GM12892 (cell line): ENCODE data around the gene SIX2.

Source experiments
- DNase-seq: peaks from one replicate; pipeline ENCODE4 v3.0.0; 2011; ENCODE audit not compliant: insufficient read length
- FAIRE-seq: peaks from 2 replicates; lab custom pipeline; 2011; peaks lifted over from hg19 to GRCh38; lab: Jason Lieb, UNC
- POLR2A ChIP-seq: IDR thresholded peaks from 2 replicates; pipeline ENCODE4 v1.6.1; 2011; ENCODE audit warnings: low read depth, low read length, control low read depth
- POLR2AphosphoS5 ChIP-seq: IDR thresholded peaks from 2 replicates; pipeline ENCODE4 v1.6.1; 2011; ENCODE audit warnings: low read depth, low read length, control low read depth
- TAF1 ChIP-seq: IDR thresholded peaks from 2 replicates; pipeline ENCODE4 v1.6.1; 2011; ENCODE audit warnings: low read depth, mild to moderate bottlenecking, control low read depth, low read length, borderline replicate concordance

SIX2 gene

DNA sequence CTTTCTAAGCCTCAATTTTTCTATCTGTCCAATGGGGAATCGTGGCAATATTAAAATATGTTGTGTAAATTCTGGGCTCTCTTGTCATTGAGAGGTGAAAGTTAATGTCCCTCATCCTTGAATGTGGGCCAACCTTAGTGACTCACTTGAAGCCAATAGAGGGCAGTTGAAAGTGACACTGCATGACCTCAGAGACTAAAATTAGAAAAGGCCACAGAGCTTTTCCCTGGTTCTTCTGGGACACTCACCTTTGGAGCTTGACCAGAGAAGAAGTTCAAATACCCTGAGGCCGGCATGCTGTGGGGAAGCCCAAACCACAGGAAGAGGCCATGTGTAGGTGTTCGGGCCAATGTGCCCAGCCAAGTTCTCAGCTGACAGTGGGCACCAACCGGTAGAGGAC lies 24.1 kb upstream of the SIX2 start:
- TF ChIP-seq POLR2A: no peak
- no peak for FAIRE-seq
- no peak for DNase-seq

DNA sequence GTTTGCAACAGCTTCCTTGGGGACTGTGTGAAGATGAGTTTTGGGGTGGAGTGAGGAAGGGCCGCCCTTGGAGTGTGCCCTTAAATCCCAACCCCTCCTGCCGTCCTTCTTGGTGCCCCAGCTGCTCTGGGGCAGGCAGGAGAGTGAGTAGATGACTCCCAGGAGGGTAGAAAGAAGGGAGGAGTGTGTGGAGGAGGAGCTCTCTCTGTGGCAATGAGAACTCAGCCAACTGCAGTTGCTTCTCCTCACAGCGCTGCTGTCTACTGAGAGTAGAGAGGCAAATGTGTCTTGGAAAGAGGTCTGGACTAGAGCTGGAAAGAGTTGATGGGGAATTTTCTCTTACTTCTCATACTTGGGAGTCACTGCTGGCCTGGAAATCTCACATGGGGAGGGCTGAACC lies 21.8 kb upstream of the SIX2 start:
- DNase-seq (no peak), FAIRE-seq (no peak)
- no peak for TF ChIP-seq POLR2AphosphoS5
- no peak for TF ChIP-seq TAF1
- TF ChIP-seq POLR2A: no peak

DNA sequence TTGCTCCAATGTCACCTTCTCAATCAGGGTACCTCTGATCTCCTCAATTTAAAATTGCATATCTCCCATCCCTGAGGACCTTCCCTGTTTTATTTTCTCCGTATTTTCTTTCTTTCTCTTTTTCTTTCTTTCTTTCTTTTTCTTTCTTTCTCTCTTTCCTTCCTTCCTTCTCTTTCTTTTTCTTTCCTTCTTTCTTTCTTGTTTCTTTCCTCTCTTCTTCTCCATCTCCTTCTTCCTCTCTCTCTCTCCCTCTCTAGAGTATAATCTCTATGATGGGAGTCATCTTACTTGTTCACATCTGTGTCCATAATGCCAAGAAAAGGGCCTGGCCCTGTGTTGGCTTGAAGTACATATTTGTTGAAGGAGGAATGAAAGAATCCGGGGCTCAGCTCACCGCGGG lies 21.3 kb upstream of the SIX2 start:
- TF ChIP-seq POLR2AphosphoS5: no peak
- TF ChIP-seq POLR2A: no peak
- TF ChIP-seq TAF1: no peak
- FAIRE-seq (no peak), DNase-seq (no peak)

DNA sequence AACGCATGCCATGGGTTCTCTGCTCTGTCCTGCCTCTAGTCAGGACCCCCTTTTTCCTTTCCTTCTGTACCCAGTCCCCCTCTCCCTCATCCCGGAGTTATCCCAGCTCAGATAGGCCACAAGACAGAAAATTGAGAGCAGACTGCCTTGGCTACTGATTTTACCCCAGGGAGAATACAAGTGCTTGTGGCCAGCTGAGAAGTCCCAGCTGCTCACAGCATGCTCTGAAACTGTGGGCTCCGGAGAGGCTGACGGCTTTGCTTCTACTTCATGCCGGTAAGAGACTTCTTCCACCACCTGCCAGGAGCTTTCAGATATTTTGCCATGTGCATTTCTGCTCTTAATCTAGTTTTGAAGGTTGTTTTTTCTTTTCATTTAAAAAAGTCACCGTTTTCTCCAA lies 20.0 kb upstream of the SIX2 start:
- TF ChIP-seq POLR2AphosphoS5: no peak
- no peak for TF ChIP-seq TAF1
- no peak for TF ChIP-seq POLR2A
- FAIRE-seq (no peak), DNase-seq (no peak)

GRCh38 chr2:45028276-45028675 lies 19.0 kb upstream of the SIX2 start:
- FAIRE-seq (no peak), DNase-seq (no peak)
- TF ChIP-seq POLR2AphosphoS5 (no peak), TAF1 (no peak), POLR2A (no peak)

GRCh38 chr2:45026924-45027450 lies 17.7 kb upstream of the SIX2 start:
- FAIRE-seq: no peak
- DNase-seq: no peak
- no peak for TF ChIP-seq TAF1
- no peak for TF ChIP-seq POLR2A
- no peak for TF ChIP-seq POLR2AphosphoS5

GRCh38 chr2:45024600-45025291 lies 15.5 kb upstream of the SIX2 start:
- no peak for FAIRE-seq
- TF ChIP-seq POLR2AphosphoS5 (no peak), POLR2A (no peak), TAF1 (no peak)
- DNase-seq: no peak

DNA sequence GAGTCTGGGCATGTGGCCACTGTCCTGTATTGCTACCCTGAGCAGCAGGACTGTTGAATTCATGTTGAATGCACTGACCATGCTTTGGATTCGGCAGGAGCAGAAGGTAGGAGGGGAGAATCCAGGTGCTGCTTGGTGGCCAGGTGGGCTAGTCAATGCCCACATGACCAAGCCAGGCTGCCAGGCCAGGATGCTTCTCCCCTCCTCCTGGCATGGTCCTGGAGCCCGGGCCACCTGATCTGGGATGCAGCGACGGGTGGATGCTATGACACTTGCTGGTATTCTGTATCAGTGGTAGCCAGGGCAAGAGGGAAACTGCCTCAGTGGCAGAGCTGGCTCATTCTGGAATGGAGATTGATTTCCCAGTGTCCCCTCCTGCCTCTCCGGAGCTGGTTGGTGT lies 14.8 kb upstream of the SIX2 start:
- TF ChIP-seq POLR2A: no peak
- TF ChIP-seq TAF1: no peak
- TF ChIP-seq POLR2AphosphoS5: no peak
- DNase-seq: no peak
- no peak for FAIRE-seq

GRCh38 chr2:45020439-45020838 lies 11.2 kb upstream of the SIX2 start:
- TF ChIP-seq POLR2AphosphoS5: no peak
- TF ChIP-seq POLR2A: no peak
- TF ChIP-seq TAF1: no peak
- FAIRE-seq: no peak

GRCh38 chr2:45018023-45018422 lies 8.8 kb upstream of the SIX2 start:
- TF ChIP-seq POLR2AphosphoS5 (no peak), TAF1 (no peak), POLR2A (no peak)
- FAIRE-seq (no peak), DNase-seq (no peak)

More at GRCh38 chr2:45020439-45020838, 11.2 kb upstream of the SIX2 start:
- DNase-seq: no peak

DNA sequence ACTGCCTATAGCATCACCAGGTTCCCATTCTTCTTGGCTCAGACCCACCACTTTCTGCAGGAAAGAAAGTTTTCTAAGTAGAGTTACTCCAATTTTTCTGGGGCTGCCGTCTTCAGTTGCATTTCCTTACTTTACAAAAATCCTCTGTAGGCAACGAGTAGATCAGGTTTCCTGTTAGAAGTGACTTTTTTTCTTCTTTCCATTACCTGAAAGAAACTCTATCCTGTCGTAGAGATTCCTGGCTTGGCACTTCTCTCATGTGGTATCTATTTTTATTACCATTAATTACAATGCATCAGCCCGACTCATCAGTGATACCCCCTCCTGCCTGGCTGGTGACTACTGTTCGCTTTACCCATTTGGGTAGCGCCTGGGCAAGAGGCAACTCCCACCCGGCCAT lies 5.6 kb upstream of the SIX2 start:
- no peak for FAIRE-seq
- no peak for TF ChIP-seq POLR2A
- TF ChIP-seq TAF1: no peak
- no peak for TF ChIP-seq POLR2AphosphoS5

DNA sequence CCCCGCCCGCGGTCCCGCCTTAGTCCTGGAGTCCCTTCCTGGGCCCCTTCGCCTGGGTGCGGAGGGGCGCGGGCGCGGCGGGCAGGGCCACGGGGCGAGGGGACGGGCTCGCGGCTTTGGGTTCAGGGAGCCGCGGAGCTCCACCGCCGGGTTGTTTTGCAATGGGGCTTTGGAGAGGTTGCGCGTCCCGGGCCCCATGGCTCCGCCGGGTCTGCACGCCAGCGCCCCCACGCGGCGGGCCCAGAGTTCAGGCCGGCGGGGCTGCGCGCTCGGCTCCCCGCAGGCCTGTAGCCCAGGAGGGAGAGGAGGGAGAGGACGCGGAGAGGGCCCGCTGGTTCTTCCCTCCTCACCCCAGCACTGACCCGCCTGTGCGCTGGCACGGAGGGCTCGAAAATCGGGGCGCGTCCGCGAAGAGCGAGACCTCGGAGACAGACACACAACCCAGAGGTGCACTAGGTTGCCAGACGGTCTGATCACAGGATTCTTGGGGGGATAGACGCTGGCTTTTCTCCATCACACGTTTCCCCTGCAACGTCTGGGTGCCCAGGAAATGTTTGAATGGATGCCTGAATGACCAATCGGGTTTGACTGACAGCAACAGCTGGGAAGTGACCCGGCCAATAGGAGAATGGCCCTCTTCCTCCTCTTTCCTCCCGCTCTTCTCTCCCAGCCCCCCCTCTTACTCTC lies 4.9 kb upstream of the SIX2 start:
- TF ChIP-seq POLR2A (no peak), POLR2AphosphoS5 (no peak), TAF1 (no peak)
- FAIRE-seq (no peak), DNase-seq (no peak)

More for the DNA sequence above, 5.6 kb upstream of the SIX2 start:
- DNase-seq: no peak
